HFF-Myc (cell line): ENCODE measurements around the gene CARD11.
"Not testable (repeated sequence)": the region's sequence is repeated elsewhere in the genome, so short reads cannot be mapped to it uniquely, and the experiment has no call there.

ENCODE experiments used
- DNase-seq: peaks from one replicate; pipeline ENCODE4 v3.0.0-alpha.2; 2011; ENCODE audit warnings: low read depth; ENCODE audit errors: extremely low read depth
- H3K4me3 ChIP-seq: replicated peaks from 2 replicates; pipeline ENCODE4 v1.5.1; 2011; ENCODE audit warnings: low read depth, mild to moderate bottlenecking, control low read depth, low read length
- TF ChIP-seq, protein P1 (sequence below): IDR thresholded peaks from 2 replicates; pipeline ENCODE4 v1.5.1; 2012; ENCODE audit warnings: mild to moderate bottlenecking, low read depth, low read length, control low read depth; ENCODE audit errors: missing control alignments

The CARD11 gene

DNA sequence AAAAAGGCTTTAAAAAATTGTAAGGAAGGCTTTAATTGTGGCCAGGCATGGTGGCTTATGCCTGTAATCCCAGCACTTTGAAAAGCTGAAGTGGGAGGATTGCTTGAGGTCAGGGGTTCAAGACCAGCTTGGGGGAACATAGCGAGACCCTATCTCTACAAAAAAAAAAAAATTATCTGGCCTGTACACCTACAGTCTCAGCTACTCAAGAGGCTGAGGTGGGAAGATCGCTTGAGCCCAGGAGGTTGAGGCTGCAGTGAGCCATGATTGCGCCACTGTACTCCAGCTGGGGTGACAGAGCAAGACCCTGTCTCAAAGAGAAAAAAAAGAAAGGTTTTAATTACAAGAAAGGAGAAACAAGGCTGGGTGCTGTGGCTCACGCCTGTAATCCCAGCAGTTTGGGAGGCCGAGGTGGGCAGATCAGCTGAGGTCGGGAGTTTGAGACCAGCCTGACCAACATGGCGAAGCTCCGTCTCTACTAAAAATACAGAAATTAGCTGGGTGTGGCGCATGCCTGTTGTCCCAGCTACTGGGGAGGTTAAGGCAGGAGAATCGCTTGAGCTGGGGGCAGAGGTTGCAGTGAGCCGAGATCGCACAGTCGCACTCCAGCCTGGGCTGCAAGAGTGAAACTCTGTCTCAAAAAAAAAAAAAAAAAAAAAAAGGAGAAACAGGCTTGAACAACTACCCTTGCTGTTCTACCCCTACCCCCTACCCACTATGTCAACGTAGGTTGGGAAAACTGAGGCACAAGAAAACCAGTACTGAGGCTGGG is 83.7 kb downstream of the CARD11 start:
- TF ChIP-seq, protein P1, sequence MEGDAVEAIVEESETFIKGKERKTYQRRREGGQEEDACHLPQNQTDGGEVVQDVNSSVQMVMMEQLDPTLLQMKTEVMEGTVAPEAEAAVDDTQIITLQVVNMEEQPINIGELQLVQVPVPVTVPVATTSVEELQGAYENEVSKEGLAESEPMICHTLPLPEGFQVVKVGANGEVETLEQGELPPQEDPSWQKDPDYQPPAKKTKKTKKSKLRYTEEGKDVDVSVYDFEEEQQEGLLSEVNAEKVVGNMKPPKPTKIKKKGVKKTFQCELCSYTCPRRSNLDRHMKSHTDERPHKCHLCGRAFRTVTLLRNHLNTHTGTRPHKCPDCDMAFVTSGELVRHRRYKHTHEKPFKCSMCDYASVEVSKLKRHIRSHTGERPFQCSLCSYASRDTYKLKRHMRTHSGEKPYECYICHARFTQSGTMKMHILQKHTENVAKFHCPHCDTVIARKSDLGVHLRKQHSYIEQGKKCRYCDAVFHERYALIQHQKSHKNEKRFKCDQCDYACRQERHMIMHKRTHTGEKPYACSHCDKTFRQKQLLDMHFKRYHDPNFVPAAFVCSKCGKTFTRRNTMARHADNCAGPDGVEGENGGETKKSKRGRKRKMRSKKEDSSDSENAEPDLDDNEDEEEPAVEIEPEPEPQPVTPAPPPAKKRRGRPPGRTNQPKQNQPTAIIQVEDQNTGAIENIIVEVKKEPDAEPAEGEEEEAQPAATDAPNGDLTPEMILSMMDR, result no peak
- DNase-seq, result no peak
- H3K4me3 ChIP-seq, result no peak overlapping the region

DNA sequence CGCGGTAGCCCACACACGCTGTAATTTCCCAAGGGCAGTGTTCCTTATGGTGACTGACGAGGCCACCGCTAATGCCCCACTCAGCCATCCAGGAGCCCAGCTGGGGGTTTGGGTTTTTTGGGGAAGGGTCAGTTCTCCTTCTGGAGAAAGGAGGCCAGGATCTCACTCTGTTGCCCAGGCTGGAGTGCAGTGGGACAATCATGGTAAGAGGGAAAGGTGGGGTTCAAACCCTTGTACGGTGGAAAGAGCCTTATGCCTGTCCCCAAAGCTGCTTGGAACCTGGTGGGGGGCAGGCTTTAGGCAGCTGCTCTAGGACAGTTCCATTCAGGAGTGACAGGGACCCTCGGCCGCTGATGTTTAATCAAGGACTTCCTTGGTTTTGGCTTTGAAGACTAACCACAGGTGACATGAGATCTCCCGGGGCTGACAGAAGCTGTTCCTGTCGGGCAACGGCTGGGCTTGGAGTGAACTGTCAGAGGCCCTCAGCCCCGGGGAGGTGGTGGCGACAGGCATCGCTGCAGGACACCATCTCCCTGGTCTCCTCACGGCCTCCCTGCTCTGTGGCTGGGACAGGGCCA is 84.5 kb downstream of the CARD11 start:
- no peak overlapping the region for H3K4me3 ChIP-seq
- TF ChIP-seq, protein P1, result no peak
- no peak for DNase-seq

DNA sequence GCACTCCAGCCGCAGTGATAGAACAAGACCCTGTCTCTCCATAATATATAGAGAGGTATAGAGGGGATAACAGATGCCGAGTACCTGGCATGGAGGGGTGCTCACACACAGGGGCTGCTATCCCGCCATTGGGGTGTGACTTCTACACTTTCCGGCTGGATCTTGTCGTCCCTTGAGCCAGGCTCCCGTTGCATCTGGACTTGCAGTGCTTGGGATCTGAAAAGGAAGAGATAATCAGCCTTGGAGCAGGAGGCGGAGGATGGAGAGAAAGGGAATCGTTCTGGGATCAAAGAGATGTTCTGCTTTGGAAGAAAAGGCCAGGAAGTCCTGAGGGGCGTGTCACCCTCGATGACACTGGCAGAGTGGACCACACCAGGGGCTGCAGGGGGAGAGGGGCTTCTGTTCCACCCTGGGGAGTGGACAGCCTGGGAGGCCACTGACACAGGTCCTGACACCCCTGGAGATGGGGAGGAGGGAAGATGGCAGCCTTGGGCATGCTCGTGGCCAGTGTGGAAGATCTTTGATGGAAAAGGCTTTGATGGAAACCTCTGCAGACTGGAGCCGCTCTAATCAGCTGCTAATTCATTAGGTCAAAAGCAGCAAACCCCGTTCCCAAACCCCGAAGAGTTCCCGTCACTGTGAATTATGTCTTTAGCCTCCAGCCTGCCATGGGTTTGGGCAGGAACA is 85.1 kb downstream of the CARD11 start:
- DNase-seq, result no peak
- TF ChIP-seq, protein P1, result no peak
- H3K4me3 ChIP-seq, result no peak overlapping the region

DNA sequence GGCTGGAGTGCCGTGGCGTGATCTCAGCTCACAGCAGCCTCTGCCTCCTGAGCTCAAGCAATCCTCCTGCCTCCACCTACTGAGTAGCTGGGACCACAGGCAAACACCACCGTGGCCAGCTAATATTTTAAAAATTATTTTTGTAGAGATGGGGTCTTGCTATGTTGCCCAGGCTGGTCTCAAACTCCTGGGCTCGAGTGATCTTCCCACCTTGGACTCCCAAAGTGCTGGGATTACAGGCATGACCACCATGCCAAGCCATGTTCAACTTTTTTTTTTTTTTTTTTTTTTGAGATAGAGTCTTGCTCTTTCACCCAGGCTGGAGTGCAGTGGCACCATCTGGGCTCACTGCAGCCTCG is 86.3 kb downstream of the CARD11 start:
- H3K4me3 ChIP-seq, DNase-seq: not testable (repeated sequence)

DNA sequence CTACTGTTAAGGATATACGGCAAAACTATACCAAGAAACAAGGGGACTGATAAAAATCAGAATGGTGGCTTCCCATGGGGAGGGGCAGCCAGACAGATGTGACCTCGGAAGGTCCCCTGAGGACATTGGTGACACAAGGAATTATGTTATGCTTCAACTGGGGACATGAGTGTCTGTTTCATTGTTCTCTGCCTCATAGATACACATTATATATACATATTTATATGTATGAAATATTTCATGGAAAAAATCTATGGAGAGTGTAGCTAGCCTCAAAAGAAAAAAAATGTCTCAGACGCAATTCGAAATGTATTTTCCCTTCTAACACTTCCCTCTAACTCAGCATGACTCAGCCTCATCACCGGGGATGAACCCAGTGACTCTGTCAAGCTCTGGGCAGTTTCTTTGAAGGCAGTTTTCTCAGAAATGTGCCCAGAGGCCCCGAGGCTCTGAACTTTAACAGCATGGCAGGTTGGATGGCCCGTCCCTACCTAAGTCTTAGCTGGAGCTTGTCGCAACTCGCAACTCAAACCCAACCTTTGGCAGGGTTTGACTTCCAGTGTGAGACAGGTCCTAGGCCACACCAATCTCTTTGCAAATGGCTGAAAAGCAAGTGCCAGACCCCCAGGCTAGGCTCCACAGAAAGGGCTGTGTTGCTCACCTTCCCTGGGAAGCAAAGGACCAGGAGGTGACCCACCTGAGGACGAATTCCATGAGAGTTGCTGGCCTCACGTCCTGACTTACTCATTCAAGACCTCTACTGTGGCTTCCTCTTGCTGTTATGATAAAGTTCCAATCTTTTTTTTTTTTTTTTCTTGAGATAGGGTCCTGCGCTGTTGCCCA is 86.9 kb downstream of the CARD11 start:
- TF ChIP-seq, protein P1, result no peak
- no peak overlapping the region for H3K4me3 ChIP-seq
- DNase-seq, result no peak

DNA sequence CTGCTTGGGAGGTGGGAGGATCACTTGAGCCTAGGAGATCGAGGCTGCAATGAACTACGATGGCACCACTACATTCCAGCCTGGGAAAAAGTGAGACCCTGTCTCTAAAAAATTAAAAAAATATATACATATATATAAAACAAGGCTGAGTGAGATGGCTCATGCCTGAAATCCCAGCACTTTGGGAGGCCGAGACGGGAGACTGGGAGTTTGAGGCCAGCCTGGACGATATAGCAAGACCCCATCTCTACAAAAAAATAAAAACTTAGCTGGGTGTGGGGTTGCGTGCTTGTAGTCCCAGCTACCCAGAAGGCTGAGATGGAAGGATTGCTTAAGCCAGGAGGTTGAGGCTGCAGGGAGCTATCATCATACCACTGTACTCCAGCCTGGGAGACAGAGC is 87.6 kb downstream of the CARD11 start:
- no peak overlapping the region for H3K4me3 ChIP-seq
- TF ChIP-seq, protein P1, result no peak
- DNase-seq, result no peak
